ENCODE results near the gene S100A14. TPM values are rescaled to one million over a fixed set of nuclear protein-coding genes. Genes with fewer than 3 reads are reported as not detected.
A peak's percentile ranks its signal among the peaks of the same experiment; 100 is the strongest.
"Not testable (repeated sequence)": the region's sequence is repeated elsewhere in the genome, so short reads cannot be mapped to it uniquely, and the experiment has no call there.

S100A14 gene
- total RNA-seq, 2 experiments from 2014 or later: not detected

- intact Hi-C loops (cut with micrococcal nuclease): no loop called here
- CTCF ChIA-PET: interaction anchor here (0.8 to 1.4 kb wide), 3 partner anchors 9 to 147 kb away, joined by 3 to 5 read pairs (median 3); no protein-coding TSS in a partner anchor
- no peak for DNase-seq
- Mint-ChIP-seq H3K4me3 (no peak overlapping the region), H3K27me3 (ENCODE audit: low read depth) (no peaks in the 10 kb centered on the region), H3K36me3 (ENCODE audit: low read depth) (peaks cover 29% of the 10 kb centered on the region), H3K4me1 (ENCODE audit: low read depth) (peaks cover 44% of the 10 kb centered on the region), H3K9me3 (no peaks in the 10 kb centered on the region), H3K27ac (peak overlapping the region; percentile 57)
Measured at GRCh38 chr1:153649137-153649862, 33.2 kb upstream of the S100A14 start.

GRCh38 chr1:153648000-153648643, 32.0 kb upstream of the S100A14 start:
- DNase-seq: no peak
- intact Hi-C loops (cut with micrococcal nuclease): no loop called here
- Mint-ChIP-seq H3K27ac (peak overlapping the region; percentile 57), H3K27me3 (ENCODE audit: low read depth) (no peaks in the 10 kb centered on the region), H3K4me1 (ENCODE audit: low read depth) (peaks cover 55% of the 10 kb centered on the region), H3K36me3 (ENCODE audit: low read depth) (peaks cover 41% of the 10 kb centered on the region), H3K9me3 (no peaks in the 10 kb centered on the region), H3K4me3 (no peak overlapping the region)
- CTCF ChIA-PET: interaction anchor here (0.6 to 1.1 kb wide), 2 partner anchors 76 to 282 kb away, joined by 5 read pairs; no protein-coding TSS in a partner anchor

GRCh38 chr1:153647346-153647714, 31.2 kb upstream of the S100A14 start:
- Mint-ChIP-seq H3K9me3 (no peaks in the 10 kb centered on the region), H3K4me1 (ENCODE audit: low read depth) (peaks cover 58% of the 10 kb centered on the region), H3K4me3 (no peak overlapping the region), H3K27ac (peak overlapping the region; percentile 35), H3K36me3 (ENCODE audit: low read depth) (peaks cover 44% of the 10 kb centered on the region), H3K27me3 (ENCODE audit: low read depth) (no peaks in the 10 kb centered on the region)
- CTCF ChIA-PET: no interaction called here
- intact Hi-C loops (cut with micrococcal nuclease): no loop called here
- no peak for DNase-seq

GRCh38 chr1:153646672-153647345, 30.7 kb upstream of the S100A14 start:
- Mint-ChIP-seq H3K4me1 (ENCODE audit: low read depth) (peaks cover 62% of the 10 kb centered on the region), H3K27ac (peak overlapping the region; percentile 35), H3K4me3 (no peak overlapping the region), H3K36me3 (ENCODE audit: low read depth) (peaks cover 48% of the 10 kb centered on the region), H3K27me3 (ENCODE audit: low read depth) (no peaks in the 10 kb centered on the region), H3K9me3 (no peaks in the 10 kb centered on the region)
- intact Hi-C loops (cut with micrococcal nuclease): no loop called here
- no peak for DNase-seq
- CTCF ChIA-PET: no interaction called here

- H3K36me3 Mint-ChIP-seq (ENCODE audit: low read depth): peaks cover 65% of the 10 kb centered on the region
- intact Hi-C loops (cut with micrococcal nuclease): no loop called here
- no peak overlapping the region for H3K4me3 Mint-ChIP-seq
- no peaks in the 10 kb centered on the region for H3K9me3 Mint-ChIP-seq
- CTCF ChIA-PET: interaction anchor here (0.6 to 1.2 kb wide), 4 partner anchors 9 to 133 kb away, joined by 3 to 4 read pairs (median 3); no protein-coding TSS in a partner anchor
- DNase-seq: no peak
- peak overlapping the region; percentile 75 for H3K27ac Mint-ChIP-seq
- H3K27me3 Mint-ChIP-seq (ENCODE audit: low read depth): no peaks in the 10 kb centered on the region
- peaks cover 57% of the 10 kb centered on the region for H3K4me1 Mint-ChIP-seq (ENCODE audit: low read depth)
Measured at GRCh38 chr1:153643816-153644215, 27.7 kb upstream of the S100A14 start.

- DNase-seq: no peak
Measured at GRCh38 chr1:153643100-153643499, 27.0 kb upstream of the S100A14 start.

GRCh38 chr1:153642161-153642560, 26.0 kb upstream of the S100A14 start:
- no peak for DNase-seq
- H3K4me3 Mint-ChIP-seq: no peak overlapping the region
- peaks cover 69% of the 10 kb centered on the region for H3K36me3 Mint-ChIP-seq (ENCODE audit: low read depth)
- no peaks in the 10 kb centered on the region for H3K27me3 Mint-ChIP-seq (ENCODE audit: low read depth)
- H3K9me3 Mint-ChIP-seq: no peaks in the 10 kb centered on the region
- CTCF ChIA-PET: no interaction called here
- intact Hi-C loops (cut with micrococcal nuclease): no loop called here
- H3K4me1 Mint-ChIP-seq (ENCODE audit: low read depth): peaks cover 51% of the 10 kb centered on the region
- no peak overlapping the region for H3K27ac Mint-ChIP-seq

More at GRCh38 chr1:153643100-153643499, 27.0 kb upstream of the S100A14 start:
- Mint-ChIP-seq H3K9me3 (no peaks in the 10 kb centered on the region), H3K4me1 (ENCODE audit: low read depth) (peaks cover 52% of the 10 kb centered on the region), H3K27ac (no peak overlapping the region), H3K4me3 (no peak overlapping the region), H3K27me3 (ENCODE audit: low read depth) (no peaks in the 10 kb centered on the region), H3K36me3 (ENCODE audit: low read depth) (peaks cover 67% of the 10 kb centered on the region)
- intact Hi-C loops (cut with micrococcal nuclease): no loop called here
- CTCF ChIA-PET: interaction anchor here (0.6 to 1.2 kb wide), 3 partner anchors 10 to 111 kb away, joined by 3 to 4 read pairs (median 3); no protein-coding TSS in a partner anchor

GRCh38 chr1:153640861-153641260, 24.7 kb upstream of the S100A14 start:
- peaks cover 72% of the 10 kb centered on the region for H3K36me3 Mint-ChIP-seq (ENCODE audit: low read depth)
- intact Hi-C loops (cut with micrococcal nuclease): no loop called here
- no peaks in the 10 kb centered on the region for H3K9me3 Mint-ChIP-seq
- DNase-seq: no peak
- peak overlapping the region; percentile 5 for H3K27ac Mint-ChIP-seq
- H3K27me3 Mint-ChIP-seq (ENCODE audit: low read depth): no peaks in the 10 kb centered on the region
- CTCF ChIA-PET: interaction anchor here (0.6 to 1.2 kb wide), 3 partner anchors 9 to 147 kb away, joined by 3 to 5 read pairs (median 3); no protein-coding TSS in a partner anchor
- H3K4me3 Mint-ChIP-seq: no peak overlapping the region
- H3K4me1 Mint-ChIP-seq (ENCODE audit: low read depth): peaks cover 57% of the 10 kb centered on the region

GRCh38 chr1:153640213-153640612, 24.1 kb upstream of the S100A14 start:
- H3K9me3 Mint-ChIP-seq; intact Hi-C loops (cut with micrococcal nuclease); DNase-seq; H3K27me3 Mint-ChIP-seq (ENCODE audit: low read depth); H3K4me3 Mint-ChIP-seq: not testable (repeated sequence)
- H3K36me3 Mint-ChIP-seq (ENCODE audit: low read depth): peaks cover 69% of the 10 kb centered on the region
- peak overlapping the region; percentile 5 for H3K27ac Mint-ChIP-seq
- CTCF ChIA-PET: interaction anchor here (1.2 kb wide), 1 partner anchor 9 kb away, joined by 5 read pairs; no protein-coding TSS in a partner anchor
- peaks cover 53% of the 10 kb centered on the region for H3K4me1 Mint-ChIP-seq (ENCODE audit: low read depth)

- H3K36me3 Mint-ChIP-seq (ENCODE audit: low read depth): peaks cover 68% of the 10 kb centered on the region
- H3K27me3 Mint-ChIP-seq (ENCODE audit: low read depth): no peaks in the 10 kb centered on the region
- H3K4me1 Mint-ChIP-seq (ENCODE audit: low read depth): peaks cover 51% of the 10 kb centered on the region
- intact Hi-C loops (cut with micrococcal nuclease): no loop called here
- CTCF ChIA-PET: no interaction called here
- no peak overlapping the region for H3K27ac Mint-ChIP-seq
- H3K9me3 Mint-ChIP-seq: no peaks in the 10 kb centered on the region
- no peak for DNase-seq
- H3K4me3 Mint-ChIP-seq: no peak overlapping the region
Measured at GRCh38 chr1:153639280-153639679, 23.2 kb upstream of the S100A14 start.

- Mint-ChIP-seq H3K27me3 (ENCODE audit: low read depth) (no peaks in the 10 kb centered on the region), H3K27ac (no peak overlapping the region), H3K9me3 (no peaks in the 10 kb centered on the region), H3K36me3 (ENCODE audit: low read depth) (peaks cover 61% of the 10 kb centered on the region), H3K4me1 (ENCODE audit: low read depth) (peaks cover 46% of the 10 kb centered on the region), H3K4me3 (no peak overlapping the region)
- intact Hi-C loops (cut with micrococcal nuclease): no loop called here
- CTCF ChIA-PET: interaction anchor here (1.2 to 1.3 kb wide), 2 partner anchors 65 to 106 kb away, joined by 3 to 4 read pairs; no protein-coding TSS in a partner anchor
- no peak for DNase-seq
Measured at GRCh38 chr1:153638261-153638660, 22.1 kb upstream of the S100A14 start.

GRCh38 chr1:153636312-153636711, 20.2 kb upstream of the S100A14 start:
- Mint-ChIP-seq H3K36me3 (ENCODE audit: low read depth) (peaks cover 47% of the 10 kb centered on the region), H3K27ac (no peak overlapping the region), H3K4me1 (ENCODE audit: low read depth) (peaks cover 48% of the 10 kb centered on the region), H3K27me3 (ENCODE audit: low read depth) (no peaks in the 10 kb centered on the region), H3K4me3 (peak overlapping the region; percentile 90), H3K9me3 (no peaks in the 10 kb centered on the region)
- intact Hi-C loops (cut with micrococcal nuclease): no loop called here
- no peak for DNase-seq
- CTCF ChIA-PET: no interaction called here
